Activated naive CD8-positive, alpha-beta T cell (primary cell): Measurements from ENCODE around the gene ZDHHC5.
A peak's percentile ranks its signal among the peaks of the same experiment; 100 is the strongest.

Experiments used
- H3K27ac Mint-ChIP-seq: one replicate; pipeline ENCODE4 v1.8.0; 2021; ENCODE audit warnings: mixed read lengths
- H3K27me3 Mint-ChIP-seq: one replicate; pipeline ENCODE4 v1.8.0; 2021; ENCODE audit warnings: mixed read lengths
- H3K36me3 Mint-ChIP-seq: one replicate; pipeline ENCODE4 v1.8.0; 2021; ENCODE audit warnings: mixed read lengths
- H3K4me1 Mint-ChIP-seq: one replicate; pipeline ENCODE4 v1.8.0; 2021; ENCODE audit warnings: low read depth, mixed read lengths
- H3K4me3 Mint-ChIP-seq: one replicate; pipeline ENCODE4 v1.8.0; 2021; ENCODE audit warnings: mild to moderate bottlenecking, mixed read lengths
- H3K9me3 Mint-ChIP-seq: one replicate; pipeline ENCODE4 v1.8.0; 2021; ENCODE audit warnings: low read depth, mixed read lengths

ZDHHC5 gene

DNA sequence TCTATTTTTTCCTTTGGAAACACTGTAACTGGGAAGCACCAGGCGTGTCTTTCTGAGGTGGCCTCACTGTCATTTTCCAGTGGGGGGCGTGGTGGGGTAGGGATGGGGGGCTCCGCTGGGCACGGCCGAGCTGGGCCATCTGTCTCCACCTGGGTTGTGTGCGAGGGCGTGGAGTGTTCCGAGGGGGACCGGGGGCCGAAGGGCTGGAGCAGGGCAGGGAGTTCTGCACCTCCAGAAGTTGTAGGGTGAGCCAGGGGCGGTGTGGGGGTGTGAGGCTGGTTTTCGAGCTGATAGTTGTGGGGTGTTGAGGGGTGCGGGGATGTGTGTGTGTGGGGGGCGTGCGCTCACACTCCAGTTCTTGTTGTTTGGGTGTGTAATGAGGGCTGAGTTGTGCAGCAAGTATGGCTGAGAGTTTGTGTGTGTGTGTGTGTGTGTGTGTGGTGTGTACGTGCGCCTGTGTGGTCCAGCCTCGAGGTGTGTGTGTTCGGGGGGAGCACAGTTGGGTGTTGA, 29.0 kb upstream of the ZDHHC5 start:
- Mint-ChIP-seq H3K36me3 (no peaks in the 10 kb centered on the region), H3K4me1 (peaks cover 14% of the 10 kb centered on the region), H3K9me3 (no peaks in the 10 kb centered on the region), H3K27me3 (peaks cover 8% of the 10 kb centered on the region), H3K27ac (no peak overlapping the region), H3K4me3 (peak overlapping the region; percentile 88)

DNA sequence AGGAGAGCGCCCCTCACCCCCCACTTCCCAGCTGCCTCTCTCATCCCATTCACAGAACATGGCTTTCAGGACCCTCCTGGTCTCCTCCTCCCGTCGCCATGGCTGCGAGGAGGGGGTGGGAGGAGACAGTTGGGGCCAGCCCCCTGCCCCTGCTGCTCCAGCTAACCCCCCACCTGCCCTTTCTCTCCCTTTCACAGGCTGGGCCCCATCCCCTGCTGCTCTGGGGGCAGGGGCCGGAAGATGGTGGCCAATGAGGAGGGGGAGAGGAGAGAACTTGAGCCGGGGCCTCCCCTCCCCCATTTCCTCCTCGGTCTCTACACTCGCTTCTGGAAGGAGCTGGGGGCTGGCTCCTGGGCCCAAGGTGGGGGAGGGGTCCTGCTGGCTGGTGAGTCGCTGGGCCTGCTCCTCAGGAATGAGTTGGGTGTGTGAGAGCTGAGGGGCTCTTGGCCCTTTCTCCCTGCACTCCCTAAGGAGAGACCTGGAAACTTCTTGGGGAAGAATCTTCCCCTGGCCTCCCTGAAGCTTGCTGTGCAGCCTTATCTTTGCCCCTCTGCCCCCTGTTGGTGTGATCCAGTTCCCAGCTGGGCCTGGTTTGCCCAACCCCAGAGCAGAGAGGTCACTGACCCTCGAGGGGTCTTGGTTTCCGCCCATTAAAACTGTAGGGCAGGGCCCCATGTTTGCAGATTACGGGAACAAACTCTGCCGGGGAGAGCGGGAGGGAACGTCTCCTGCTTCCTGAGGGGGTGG, 28.4 kb upstream of the ZDHHC5 start:
- Mint-ChIP-seq H3K36me3 (no peaks in the 10 kb centered on the region), H3K4me1 (peaks cover 14% of the 10 kb centered on the region), H3K9me3 (no peaks in the 10 kb centered on the region), H3K4me3 (peak overlapping the region; percentile 88), H3K27ac (no peak overlapping the region), H3K27me3 (peaks cover 4% of the 10 kb centered on the region)

DNA sequence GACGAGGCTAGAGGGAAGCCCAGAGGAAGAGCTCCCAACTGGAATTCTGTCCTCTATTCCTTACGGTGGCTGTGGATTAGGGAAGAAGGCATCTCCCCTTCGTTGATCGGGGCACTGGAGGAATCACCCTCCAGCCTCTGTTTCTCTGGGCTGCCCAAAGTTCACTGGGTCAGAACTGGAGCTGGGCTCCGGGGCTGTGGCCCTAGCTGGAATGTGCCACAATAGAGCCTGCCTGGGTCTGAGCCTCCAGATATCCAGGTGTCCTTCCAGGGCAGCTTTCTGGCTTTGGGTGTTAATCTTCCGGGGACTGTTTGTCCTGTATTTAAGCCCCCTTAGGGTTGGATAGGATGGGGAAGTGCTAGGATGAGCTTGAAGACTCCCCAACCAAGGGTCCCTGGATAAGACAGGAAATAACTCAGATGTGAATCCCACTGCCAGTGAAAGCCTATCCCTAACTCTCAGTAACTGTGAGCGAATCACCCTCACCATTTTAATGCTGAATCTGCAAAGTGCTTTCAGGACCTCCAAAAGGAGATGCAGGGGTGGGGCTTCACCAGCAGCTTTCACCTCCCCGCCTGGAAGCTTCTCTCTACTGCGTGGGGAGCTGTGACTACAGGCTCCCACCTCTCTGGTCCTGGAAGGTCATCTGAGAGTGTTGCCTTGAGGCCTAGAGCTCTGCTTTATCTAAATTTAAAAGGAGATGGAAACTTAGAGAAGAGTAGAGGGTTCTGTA, 27.7 kb upstream of the ZDHHC5 start:
- Mint-ChIP-seq H3K4me1 (peaks cover 14% of the 10 kb centered on the region), H3K36me3 (no peaks in the 10 kb centered on the region), H3K9me3 (no peaks in the 10 kb centered on the region), H3K27ac (no peak overlapping the region), H3K4me3 (peak overlapping the region; percentile 32), H3K27me3 (peaks cover 4% of the 10 kb centered on the region)

DNA sequence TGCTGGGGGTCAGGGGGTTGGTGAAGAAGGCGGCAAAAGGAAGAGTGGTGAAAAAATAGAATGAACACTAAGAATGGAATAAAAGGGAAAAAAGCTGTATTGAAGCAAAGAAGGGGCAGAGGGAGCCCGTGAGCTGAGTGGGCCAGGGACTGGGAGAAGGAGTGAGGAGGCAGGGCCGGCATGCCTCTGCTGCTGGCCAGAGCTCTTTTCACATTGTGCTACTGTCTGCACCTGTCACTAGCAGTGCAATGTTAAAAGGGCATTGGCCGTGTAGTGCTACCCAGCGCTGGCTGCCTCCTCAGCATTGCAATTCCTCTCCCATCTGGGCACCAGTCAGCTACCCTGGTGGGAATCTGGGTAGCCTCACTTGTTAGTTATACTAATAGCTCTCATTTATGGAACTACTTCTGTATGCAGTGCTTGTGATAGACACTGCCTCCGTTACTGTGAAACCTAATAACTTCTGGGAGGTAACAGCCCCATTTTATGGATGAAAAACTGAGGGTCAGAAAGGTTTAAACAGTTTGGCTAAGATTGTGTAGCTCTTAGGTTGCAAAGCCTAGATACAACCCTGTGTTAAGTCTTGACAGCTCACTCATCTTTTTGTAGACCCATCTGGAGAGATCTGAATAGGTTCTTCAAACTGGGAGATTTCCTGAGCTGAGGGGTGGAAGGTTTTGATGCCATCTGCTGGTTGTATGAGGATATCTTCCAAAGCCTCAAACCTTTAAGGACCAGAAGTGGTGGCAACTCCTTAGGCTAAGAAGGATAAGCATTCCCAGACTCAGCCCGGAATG, 26.7 kb upstream of the ZDHHC5 start:
- Mint-ChIP-seq H3K27me3 (peaks cover 7% of the 10 kb centered on the region), H3K27ac (no peak overlapping the region), H3K4me3 (no peak overlapping the region), H3K9me3 (no peaks in the 10 kb centered on the region), H3K4me1 (peaks cover 14% of the 10 kb centered on the region), H3K36me3 (no peaks in the 10 kb centered on the region)

DNA sequence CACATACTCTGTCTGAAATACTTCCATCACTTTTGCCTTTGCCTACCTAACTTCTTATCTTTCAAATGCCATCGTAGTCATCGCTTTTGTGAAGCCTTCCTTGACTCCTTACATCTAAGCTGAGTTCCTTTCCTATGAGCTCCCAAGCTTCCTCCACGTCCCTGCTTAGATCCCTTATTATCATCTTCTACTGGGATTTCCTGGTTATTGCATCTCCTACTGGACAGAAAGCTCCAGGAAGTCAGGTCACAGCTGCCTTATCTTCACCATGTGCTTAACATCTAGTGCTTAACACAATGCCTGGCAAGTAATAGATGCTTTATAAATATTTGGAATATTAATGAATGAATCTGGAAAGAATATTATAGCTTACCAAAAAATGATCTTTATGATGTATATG, 24.1 kb upstream of the ZDHHC5 start:
- Mint-ChIP-seq H3K4me1 (peaks cover 30% of the 10 kb centered on the region), H3K9me3 (no peaks in the 10 kb centered on the region), H3K27ac (no peak overlapping the region), H3K27me3 (peaks cover 21% of the 10 kb centered on the region), H3K36me3 (no peaks in the 10 kb centered on the region), H3K4me3 (no peak overlapping the region)

DNA sequence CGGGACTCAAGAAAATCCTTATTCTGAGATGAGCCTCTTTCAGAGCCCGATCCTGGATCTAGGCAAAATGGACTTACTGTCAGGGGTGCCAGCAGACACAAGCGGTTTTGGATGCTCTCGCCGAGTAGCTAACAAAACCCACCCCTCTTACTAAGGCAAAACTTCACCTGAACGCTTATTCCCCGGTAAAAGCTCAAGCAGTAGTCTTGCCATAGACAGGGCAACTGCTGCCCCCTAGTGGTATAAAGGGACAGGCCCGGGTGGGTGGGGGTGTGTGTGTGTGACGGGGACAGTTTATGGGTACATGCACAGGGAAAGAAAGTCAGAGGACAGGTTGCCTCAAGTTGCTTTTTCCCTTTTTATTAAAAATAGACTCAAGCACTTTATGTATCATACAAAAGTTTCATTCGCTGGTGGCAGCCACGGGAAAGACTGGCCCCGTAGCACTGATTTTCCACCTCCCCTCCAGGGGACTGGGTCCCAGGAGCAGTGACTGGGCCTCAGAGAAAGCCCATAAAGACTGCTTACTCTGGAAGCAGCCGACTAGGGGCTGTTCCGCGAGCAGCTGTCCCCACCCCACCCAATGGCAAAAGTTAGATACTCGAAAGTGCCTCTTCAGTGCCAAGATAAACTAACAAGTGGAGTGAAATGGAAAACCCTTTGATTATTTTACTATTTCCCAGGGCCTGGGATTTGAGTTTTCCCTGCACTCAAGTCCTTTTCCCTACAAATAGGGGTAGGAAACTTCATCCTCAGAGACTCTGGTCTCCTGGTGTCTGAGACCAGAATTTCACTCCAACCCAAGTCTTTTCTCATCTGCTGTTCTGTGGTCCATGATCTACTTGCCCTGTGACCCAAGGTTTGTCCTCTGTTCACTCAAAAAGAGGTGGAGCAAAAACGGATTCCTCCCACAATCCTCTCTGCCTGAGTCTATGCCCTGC, 22.9 kb upstream of the ZDHHC5 start:
- Mint-ChIP-seq H3K27ac (no peak overlapping the region), H3K4me3 (no peak overlapping the region), H3K9me3 (no peaks in the 10 kb centered on the region), H3K4me1 (peaks cover 32% of the 10 kb centered on the region), H3K27me3 (peaks cover 21% of the 10 kb centered on the region), H3K36me3 (no peaks in the 10 kb centered on the region)

DNA sequence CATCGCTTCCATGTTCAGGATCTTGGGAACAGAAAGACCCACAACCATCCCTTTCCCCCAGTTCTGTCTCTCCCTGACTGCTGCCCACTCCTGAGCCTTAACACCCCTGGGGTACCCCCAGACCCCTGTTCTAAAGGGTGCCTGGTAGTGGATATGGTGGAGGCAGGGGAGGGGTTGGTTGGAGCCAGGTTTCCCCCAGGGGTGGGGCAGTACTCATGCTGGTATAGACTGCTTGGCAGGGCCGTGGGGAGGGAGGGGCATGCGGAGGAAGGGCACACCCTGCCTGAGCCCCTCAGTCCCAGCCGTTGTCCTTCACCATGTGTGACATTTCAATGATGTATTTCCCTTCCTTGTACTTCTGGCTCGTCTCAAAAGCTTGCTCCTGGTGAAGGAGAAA, 22.2 kb upstream of the ZDHHC5 start:
- no peak overlapping the region for H3K27ac Mint-ChIP-seq
- H3K4me3 Mint-ChIP-seq: no peak overlapping the region
- H3K36me3 Mint-ChIP-seq: no peaks in the 10 kb centered on the region
- no peaks in the 10 kb centered on the region for H3K9me3 Mint-ChIP-seq
- peaks cover 38% of the 10 kb centered on the region for H3K4me1 Mint-ChIP-seq
- H3K27me3 Mint-ChIP-seq: peaks cover 21% of the 10 kb centered on the region

DNA sequence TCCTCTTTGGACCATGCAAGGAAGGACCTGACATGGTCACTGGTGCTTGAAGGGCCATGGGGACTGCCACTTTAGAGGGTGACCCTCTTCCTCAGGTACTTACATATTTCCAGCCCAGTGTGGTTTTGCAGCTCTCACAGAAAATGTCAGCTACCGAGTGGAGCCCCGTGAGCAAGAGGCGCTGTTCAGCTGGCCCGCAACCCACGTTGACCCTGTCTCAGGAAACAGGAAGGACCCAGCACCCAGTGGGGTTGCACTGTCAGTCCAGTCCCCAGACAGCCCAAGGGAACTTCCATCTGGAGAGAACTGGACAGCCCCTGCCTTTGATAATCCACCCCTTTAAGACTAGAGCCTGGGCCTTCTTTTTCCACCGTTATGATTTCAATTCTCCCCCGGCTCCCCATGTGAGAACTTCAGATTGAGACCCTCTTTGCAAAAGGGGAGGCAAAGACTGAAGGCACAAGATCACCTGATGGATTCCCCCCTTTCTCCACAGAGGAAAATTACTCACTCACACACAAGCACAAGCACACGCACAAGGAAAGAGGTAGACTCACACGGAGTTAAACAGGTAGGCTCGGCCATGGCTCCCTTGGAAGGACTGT, 21.6 kb upstream of the ZDHHC5 start:
- H3K4me1 Mint-ChIP-seq: peaks cover 43% of the 10 kb centered on the region
- peaks cover 21% of the 10 kb centered on the region for H3K27me3 Mint-ChIP-seq
- H3K4me3 Mint-ChIP-seq: peak overlapping the region; percentile 35
- no peaks in the 10 kb centered on the region for H3K9me3 Mint-ChIP-seq
- H3K36me3 Mint-ChIP-seq: no peaks in the 10 kb centered on the region
- no peak overlapping the region for H3K27ac Mint-ChIP-seq

DNA sequence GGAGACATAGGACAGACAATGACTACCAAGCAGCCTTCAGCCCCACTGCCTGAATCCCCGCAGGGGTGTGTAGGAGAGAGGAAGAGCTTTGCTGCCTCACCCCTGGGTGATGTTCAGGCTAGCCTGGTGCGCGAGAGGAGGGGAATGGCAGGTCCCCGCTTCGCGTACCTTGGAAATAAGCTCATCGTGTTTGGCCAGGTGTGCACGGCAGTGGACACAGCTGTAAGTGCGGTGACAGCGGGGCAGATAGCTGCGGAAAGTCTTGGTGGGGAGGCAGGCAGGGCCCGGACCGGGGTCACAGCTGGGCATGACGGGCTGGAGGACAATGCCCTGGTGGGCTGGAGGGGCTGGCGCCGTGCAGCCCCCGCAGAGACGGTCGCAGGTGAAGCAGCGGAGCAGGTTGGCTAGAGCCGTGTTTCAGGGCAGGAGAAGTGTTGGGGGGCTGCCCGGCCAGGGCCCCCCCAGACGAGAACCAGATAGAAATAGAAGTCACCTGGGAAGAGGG, 21.1 kb upstream of the ZDHHC5 start:
- Mint-ChIP-seq H3K4me3 (peak overlapping the region; percentile 35), H3K4me1 (peaks cover 43% of the 10 kb centered on the region), H3K36me3 (no peaks in the 10 kb centered on the region), H3K9me3 (no peaks in the 10 kb centered on the region), H3K27me3 (peaks cover 21% of the 10 kb centered on the region), H3K27ac (no peak overlapping the region)

DNA sequence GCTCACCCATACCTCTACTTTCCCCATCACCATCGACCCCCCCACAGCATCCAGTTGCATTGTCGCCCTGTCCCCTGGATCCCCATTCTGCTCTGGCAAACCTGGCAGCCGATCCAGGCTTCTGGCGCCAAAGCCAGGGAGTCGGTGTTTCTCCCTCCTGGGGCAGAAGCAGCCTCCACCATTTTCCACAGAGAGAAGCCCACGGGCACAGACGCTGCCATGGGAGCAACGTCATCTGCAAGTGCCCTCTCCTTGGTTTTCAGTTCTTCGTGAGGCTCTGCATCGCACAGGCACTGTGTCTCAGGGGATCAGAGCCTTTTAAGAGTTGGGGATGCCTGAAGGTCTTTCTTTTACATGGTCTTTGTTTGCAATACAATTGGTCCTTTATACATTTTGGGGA, 20.5 kb upstream of the ZDHHC5 start:
- peaks cover 21% of the 10 kb centered on the region for H3K27me3 Mint-ChIP-seq
- H3K27ac Mint-ChIP-seq: no peak overlapping the region
- H3K9me3 Mint-ChIP-seq: no peaks in the 10 kb centered on the region
- no peaks in the 10 kb centered on the region for H3K36me3 Mint-ChIP-seq
- H3K4me3 Mint-ChIP-seq: no peak overlapping the region
- H3K4me1 Mint-ChIP-seq: peaks cover 43% of the 10 kb centered on the region

DNA sequence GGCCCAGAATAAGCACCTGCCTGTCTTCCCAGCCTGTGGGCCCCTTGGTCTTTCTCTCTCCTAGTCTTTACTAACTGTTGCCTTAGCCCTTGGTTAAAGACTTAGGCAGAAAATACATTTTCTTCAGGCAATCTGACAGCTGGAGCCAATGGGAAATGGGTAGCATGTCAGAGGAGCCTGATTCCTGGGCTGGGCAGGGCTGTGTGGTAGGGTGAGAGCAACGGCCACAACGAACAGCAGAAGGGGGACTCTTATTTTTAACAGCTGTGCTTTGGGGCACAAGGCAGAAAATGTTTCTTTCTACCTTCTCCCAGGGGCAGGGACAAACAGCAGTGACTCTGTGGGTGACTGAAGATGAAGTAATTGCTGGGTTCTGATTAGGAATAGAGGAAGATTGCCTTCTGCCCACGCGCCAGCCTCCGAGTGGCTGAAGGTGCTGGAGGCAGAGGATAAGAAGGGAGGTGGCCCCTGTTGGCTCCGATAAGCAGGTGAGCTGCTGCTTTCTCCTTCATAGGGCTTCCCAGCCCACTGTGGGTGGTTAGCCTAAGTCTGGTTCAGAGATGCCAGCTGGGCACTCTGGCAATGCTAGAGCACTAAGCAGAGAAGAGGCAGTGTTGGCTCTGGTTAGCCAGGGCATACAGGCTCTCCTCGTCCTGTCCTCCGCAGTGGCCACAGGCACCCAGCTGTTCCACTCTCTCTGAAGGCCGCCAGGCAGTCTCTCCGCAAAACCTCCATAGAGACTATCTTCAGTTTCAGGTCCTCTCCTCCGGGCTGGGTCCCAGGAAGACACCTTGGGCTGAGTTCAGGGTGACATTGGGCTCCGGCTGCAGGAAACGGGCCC, 19.7 kb upstream of the ZDHHC5 start:
- H3K9me3 Mint-ChIP-seq: no peaks in the 10 kb centered on the region
- H3K27ac Mint-ChIP-seq: no peak overlapping the region
- peaks cover 49% of the 10 kb centered on the region for H3K4me1 Mint-ChIP-seq
- H3K36me3 Mint-ChIP-seq: no peaks in the 10 kb centered on the region
- H3K27me3 Mint-ChIP-seq: peaks cover 21% of the 10 kb centered on the region
- peak overlapping the region; percentile 90 for H3K4me3 Mint-ChIP-seq

DNA sequence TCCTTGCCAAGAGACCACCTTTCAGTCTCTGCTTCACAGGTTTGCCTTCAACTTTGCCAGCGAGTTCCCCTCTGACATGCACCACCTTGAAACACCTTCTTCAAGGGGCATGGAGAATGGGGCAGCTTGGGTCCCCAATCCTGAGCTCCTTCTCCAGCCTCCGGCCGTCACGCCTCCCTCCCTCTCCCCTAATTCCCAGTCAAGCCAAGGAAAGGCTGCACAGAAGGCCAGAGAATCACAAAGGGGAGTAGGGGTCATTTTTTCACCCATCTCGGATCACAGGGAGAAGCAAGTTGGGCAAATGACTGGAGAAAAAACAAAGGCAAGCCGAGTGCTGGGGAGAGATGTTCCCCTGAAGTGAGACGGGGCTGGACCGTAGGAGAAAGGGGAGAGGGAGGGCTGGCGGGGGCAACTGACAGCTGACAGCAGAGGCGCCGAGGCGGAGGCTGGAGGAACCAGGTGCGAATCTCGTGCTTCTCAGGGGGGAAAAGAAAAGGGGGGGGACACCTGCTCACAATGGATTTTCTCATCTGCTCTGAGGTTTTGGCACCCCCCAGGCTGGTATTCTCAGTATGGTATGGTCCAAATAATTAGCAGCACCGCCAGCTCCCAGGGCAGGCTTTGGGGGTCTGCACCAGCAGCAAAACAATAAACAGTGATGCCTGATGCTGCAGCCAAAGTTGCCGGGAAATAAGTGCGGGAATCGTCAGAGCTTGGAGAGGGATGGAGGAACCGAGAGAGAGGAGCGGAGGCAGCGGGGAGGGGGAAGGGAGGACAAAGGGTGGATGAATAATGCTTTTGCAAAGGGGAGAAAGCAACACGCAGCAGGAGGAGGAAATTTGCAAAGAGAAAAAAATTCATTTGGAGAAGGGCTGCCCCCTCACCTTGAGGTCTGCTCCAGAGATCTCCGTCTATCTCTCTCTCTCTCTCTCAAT, 18.8 kb upstream of the ZDHHC5 start:
- Mint-ChIP-seq H3K4me3 (peak overlapping the region; percentile 90), H3K36me3 (no peaks in the 10 kb centered on the region), H3K4me1 (peaks cover 49% of the 10 kb centered on the region), H3K9me3 (no peaks in the 10 kb centered on the region), H3K27ac (peak overlapping the region; percentile 72), H3K27me3 (peaks cover 21% of the 10 kb centered on the region)
